Suprapubic skin (tissue), 3 donors: ENCODE results near the gene ARHGEF11.

Experiments used
- CTCF ChIP-seq, 2 donors: fragments of 200-600 bp in 1 of 2; fragments of 450-650 bp in 1 of 2; sonication (generic) in 1 of 2; IDR thresholded peaks; one replicate each; pipeline ENCODE4 v1.5.1; 2016 to 2019; ENCODE audit warnings: antibody characterized with exemption in 2 of 2, mild to moderate bottlenecking in 1 of 2, moderate library complexity in 1 of 2
- POLR2A ChIP-seq, 2 donors: fragments of 450-650 bp; IDR thresholded peaks; one replicate each; pipeline ENCODE4 v1.6.1; 2017; ENCODE audit warnings: antibody characterized with exemption in 2 of 2, mild to moderate bottlenecking in 2 of 2, moderate library complexity in 2 of 2

- TF ChIP-seq CTCF (IDR thresholded peaks at IDR 0.05) (no peak), POLR2A (IDR thresholded peaks at IDR 0.05) (no peak)
Measured at GRCh38 chr1:156901590-156901900, 144.0 kb downstream of the ARHGEF11 start.
